Stomach smooth muscle (tissue), 2 donors: ENCODE measurements around the gene EEFSEC.

Experiments
- H3K27ac ChIP-seq: one replicate; pipeline ENCODE4 v1.7.0; 2013; ENCODE audit warnings: mild to moderate bottlenecking, low read length, inconsistent platforms
- H3K27me3 ChIP-seq, 2 donors: one replicate each; pipeline ENCODE4 v1.7.0; 2013; ENCODE audit warnings: low read length in 2 of 2; ENCODE audit not compliant: insufficient read depth in 2 of 2, control insufficient read depth in 1 of 2
- H3K36me3 ChIP-seq, 2 donors: one replicate each; pipeline ENCODE4 v1.7.0; 2013; ENCODE audit warnings: low read length in 2 of 2; ENCODE audit not compliant: control insufficient read depth in 2 of 2, insufficient read depth in 2 of 2
- H3K4me1 ChIP-seq: one replicate; pipeline ENCODE4 v1.7.0; 2013; ENCODE audit warnings: low read length; ENCODE audit not compliant: control insufficient read depth, insufficient read depth
- H3K4me3 ChIP-seq, 2 donors: one replicate each; pipeline ENCODE4 v1.7.0; 2013; ENCODE audit warnings: low read length in 2 of 2
- H3K9ac ChIP-seq, 2 donors: one replicate each; pipeline ENCODE4 v1.7.0; 2013; ENCODE audit warnings: low read length in 2 of 2, mild to moderate bottlenecking in 1 of 2
- H3K9me3 ChIP-seq, 2 donors: one replicate each; pipeline ENCODE4 v1.7.0; 2013; ENCODE audit warnings: low read length in 2 of 2; ENCODE audit not compliant: control insufficient read depth in 2 of 2
- donor health status: healthy.
- donor health status: Pancreatic carcinoma.

EEFSEC gene

DNA sequence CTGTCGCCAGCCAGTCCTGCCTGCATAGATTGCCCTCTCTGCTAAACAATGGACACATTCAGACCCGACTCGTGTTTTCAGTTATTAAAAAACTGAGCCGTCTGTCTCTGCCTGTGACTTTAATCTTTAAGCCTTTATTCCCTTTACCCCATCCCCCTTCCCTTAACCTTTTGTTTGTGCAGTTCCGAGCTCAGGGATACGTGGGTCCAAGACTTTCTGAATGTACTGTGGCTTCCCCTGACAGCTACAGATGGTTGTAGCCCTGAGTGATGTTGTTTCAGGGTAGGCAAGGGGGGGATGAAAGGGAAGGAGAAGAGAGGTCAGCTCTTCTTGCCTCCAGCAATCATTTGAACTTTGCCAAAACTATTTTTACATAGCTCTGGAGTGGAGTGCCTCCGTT lies 44.6 kb downstream of the EEFSEC start:
- Histone ChIP-seq H3K9me3 (no peaks in the 10 kb centered on the region), H3K36me3 (no peaks in the 10 kb centered on the region), H3K4me3 (no peak overlapping the region), H3K9ac (no peak overlapping the region), H3K27ac (no peak overlapping the region), H3K27me3 (no peaks in the 10 kb centered on the region), H3K4me1 (peaks cover 35% of the 10 kb centered on the region)

GRCh38 chr3:128198313-128198712 lies 45.0 kb downstream of the EEFSEC start:
- Histone ChIP-seq H3K4me1 (peaks cover 30% of the 10 kb centered on the region), H3K36me3 (no peaks in the 10 kb centered on the region), H3K27ac (no peak overlapping the region), H3K9me3 (no peaks in the 10 kb centered on the region), H3K27me3 (no peaks in the 10 kb centered on the region), H3K9ac (no peak overlapping the region), H3K4me3 (no peak overlapping the region)

- Histone ChIP-seq H3K9me3 (no peaks in the 10 kb centered on the region), H3K27me3 (no peaks in the 10 kb centered on the region), H3K4me1 (peaks cover 24% of the 10 kb centered on the region), H3K36me3 (no peaks in the 10 kb centered on the region), H3K9ac (no peak overlapping the region), H3K4me3 (no peak overlapping the region), H3K27ac (no peak overlapping the region)
These were observed 45.8 kb downstream of the EEFSEC start for GRCh38 chr3:128199110-128199509.

DNA sequence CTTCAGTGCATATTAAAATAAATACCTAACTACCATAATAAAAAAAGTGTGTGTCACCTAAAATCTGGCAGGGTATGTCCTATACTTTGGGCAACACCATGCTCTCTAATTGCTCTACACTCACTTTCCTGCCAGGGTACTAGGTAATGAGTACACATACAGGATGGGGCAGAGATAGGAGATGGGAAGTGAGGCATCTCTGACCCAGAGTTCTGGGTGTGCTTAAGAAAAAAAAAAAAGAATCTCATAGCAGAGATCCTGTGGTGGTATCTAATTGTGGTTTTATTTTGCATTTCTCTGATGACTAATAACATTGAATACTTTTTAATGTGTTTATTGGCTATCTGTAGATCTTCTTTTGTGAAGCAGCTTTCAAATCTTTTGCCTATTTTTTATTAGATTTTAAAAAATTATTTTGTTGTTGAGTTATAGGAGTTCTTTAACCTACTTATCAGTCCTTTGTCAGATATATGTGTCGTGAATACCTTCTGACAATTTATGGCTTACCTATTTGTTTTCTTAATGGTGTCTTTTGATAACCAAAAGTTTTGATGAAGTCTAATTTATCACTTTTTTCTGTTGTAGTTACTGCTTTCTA lies 48.0 kb downstream of the EEFSEC start:
- H3K36me3 ChIP-seq: no peaks in the 10 kb centered on the region
- H3K4me1 ChIP-seq: peaks cover 16% of the 10 kb centered on the region
- no peak overlapping the region for H3K9ac ChIP-seq
- no peak overlapping the region for H3K27ac ChIP-seq
- no peaks in the 10 kb centered on the region for H3K27me3 ChIP-seq
- H3K9me3 ChIP-seq: no peaks in the 10 kb centered on the region
- H3K4me3 ChIP-seq: no peak overlapping the region

GRCh38 chr3:128203169-128203568 lies 49.9 kb downstream of the EEFSEC start:
- H3K9me3 ChIP-seq: no peaks in the 10 kb centered on the region
- H3K4me3 ChIP-seq: no peak overlapping the region
- no peaks in the 10 kb centered on the region for H3K27me3 ChIP-seq
- H3K27ac ChIP-seq: no peak overlapping the region
- H3K36me3 ChIP-seq: no peaks in the 10 kb centered on the region
- no peak overlapping the region for H3K9ac ChIP-seq
- H3K4me1 ChIP-seq: peaks cover 12% of the 10 kb centered on the region

GRCh38 chr3:128205558-128206145 lies 52.4 kb downstream of the EEFSEC start:
- no peak overlapping the region for H3K27ac ChIP-seq
- H3K9ac ChIP-seq: no peak overlapping the region
- no peaks in the 10 kb centered on the region for H3K9me3 ChIP-seq
- no peaks in the 10 kb centered on the region for H3K36me3 ChIP-seq
- H3K27me3 ChIP-seq: no peaks in the 10 kb centered on the region
- no peak overlapping the region for H3K4me3 ChIP-seq
- H3K4me1 ChIP-seq: peaks cover 14% of the 10 kb centered on the region

DNA sequence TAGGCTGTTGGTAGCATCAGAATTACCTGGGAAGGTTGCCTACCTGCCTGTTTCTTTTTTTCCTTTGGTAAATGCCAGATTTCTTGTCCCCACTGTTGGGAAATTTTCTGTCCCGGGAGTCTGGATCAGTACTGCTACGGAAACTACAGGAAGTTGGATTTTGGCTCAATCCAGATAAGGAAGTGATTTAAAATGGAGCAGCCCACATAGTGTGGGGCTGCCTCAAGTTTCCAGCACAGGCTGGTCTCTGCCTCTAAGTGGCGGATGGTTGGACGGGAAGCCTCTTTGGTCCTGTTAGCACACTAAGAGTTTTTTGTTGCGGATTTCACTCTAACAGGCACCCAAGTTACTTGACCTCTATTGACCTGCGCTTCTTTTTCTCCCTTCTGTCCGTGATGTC lies 54.7 kb downstream of the EEFSEC start:
- H3K4me1 ChIP-seq: peaks cover 16% of the 10 kb centered on the region
- H3K9ac ChIP-seq: no peak overlapping the region
- H3K9me3 ChIP-seq: no peaks in the 10 kb centered on the region
- no peak overlapping the region for H3K4me3 ChIP-seq
- no peaks in the 10 kb centered on the region for H3K27me3 ChIP-seq
- H3K27ac ChIP-seq: no peak overlapping the region
- H3K36me3 ChIP-seq: no peaks in the 10 kb centered on the region

GRCh38 chr3:128210711-128211110 lies 57.4 kb downstream of the EEFSEC start:
- Histone ChIP-seq H3K9ac (no peak overlapping the region), H3K4me1 (peaks cover 13% of the 10 kb centered on the region), H3K36me3 (no peaks in the 10 kb centered on the region), H3K27me3 (no peaks in the 10 kb centered on the region), H3K9me3 (no peaks in the 10 kb centered on the region), H3K27ac (no peak overlapping the region), H3K4me3 (no peak overlapping the region)

GRCh38 chr3:128214056-128214455 lies 60.8 kb downstream of the EEFSEC start:
- Histone ChIP-seq H3K27me3 (no peaks in the 10 kb centered on the region), H3K4me3 (no peak overlapping the region), H3K36me3 (no peaks in the 10 kb centered on the region), H3K9ac (no peak overlapping the region), H3K4me1 (peaks cover 14% of the 10 kb centered on the region), H3K9me3 (no peaks in the 10 kb centered on the region), H3K27ac (no peak overlapping the region)

DNA sequence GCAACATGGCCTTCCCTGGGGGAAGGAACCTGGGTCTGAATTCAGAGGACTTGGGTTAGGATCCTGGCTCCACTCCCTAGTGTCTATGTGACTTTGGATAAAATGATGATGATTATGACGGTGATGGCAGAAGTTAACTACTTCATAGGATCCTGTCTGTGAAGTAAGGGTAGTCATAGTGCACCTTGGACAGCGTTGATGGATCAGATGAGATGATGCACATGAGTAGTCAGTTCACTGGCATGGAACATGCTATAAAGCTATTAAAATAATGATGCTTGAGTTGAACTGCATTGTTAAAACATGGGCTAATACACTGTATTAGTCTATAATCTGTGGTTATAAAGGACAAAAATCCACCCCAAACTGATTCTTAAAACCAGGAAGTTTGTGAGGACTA lies 62.0 kb downstream of the EEFSEC start:
- Histone ChIP-seq H3K27ac (no peak overlapping the region), H3K4me3 (no peak overlapping the region), H3K36me3 (no peaks in the 10 kb centered on the region), H3K9me3 (no peaks in the 10 kb centered on the region), H3K27me3 (no peaks in the 10 kb centered on the region), H3K4me1 (peaks cover 13% of the 10 kb centered on the region), H3K9ac (no peak overlapping the region)

DNA sequence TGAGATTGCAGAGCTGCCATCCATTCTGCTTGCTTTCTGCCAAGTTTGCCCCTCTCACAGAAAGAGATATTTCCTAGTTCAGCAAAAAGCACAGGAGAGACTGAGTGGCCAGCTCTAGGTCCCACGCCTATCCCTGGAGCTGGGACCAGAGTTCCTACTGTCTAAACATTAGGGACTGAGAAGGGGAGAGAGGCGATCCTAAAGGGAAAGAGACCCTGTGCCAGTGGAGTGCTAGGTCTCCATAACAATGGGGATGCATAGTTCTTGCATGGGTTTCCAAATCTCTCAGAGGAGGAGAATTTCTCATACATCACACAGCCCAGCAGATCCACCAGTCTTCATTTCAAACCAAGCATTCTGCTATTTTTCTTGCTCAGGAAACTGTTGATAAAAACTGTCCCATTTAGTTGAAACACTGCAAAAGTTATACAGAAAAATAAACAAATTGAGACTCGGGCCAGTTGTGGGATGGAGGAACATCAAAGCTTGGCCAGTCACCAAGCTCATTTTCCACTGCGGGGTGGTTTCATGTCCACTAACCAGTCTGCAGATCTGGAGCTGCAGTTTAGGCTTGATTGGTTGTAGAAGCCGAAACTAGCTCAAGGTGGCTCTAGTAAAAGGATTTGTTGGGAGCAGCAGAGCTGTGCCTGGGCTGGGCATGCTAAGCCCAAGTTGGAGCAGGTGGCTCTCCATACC lies 62.7 kb downstream of the EEFSEC start:
- Histone ChIP-seq H3K9ac (no peak overlapping the region), H3K4me1 (peaks cover 8% of the 10 kb centered on the region), H3K36me3 (no peaks in the 10 kb centered on the region), H3K27ac (no peak overlapping the region), H3K4me3 (no peak overlapping the region), H3K27me3 (no peaks in the 10 kb centered on the region), H3K9me3 (no peaks in the 10 kb centered on the region)
